ENCODE data around the gene POLR3K.
"Not testable (repeated sequence)": the region's sequence is repeated elsewhere in the genome, so short reads cannot be mapped to it uniquely, and the experiment has no call there.

POLR3K gene

GRCh38 chr16:63998-64913 lies 10.8 kb upstream of the POLR3K start:
- DNase-seq = no peak

- DNase-seq = no peak
Observed at GRCh38 chr16:63466-63865, 10.1 kb upstream of the POLR3K start.

- no peak for DNase-seq
Observed at GRCh38 chr16:62968-63391, 9.6 kb upstream of the POLR3K start.

GRCh38 chr16:62283-62967 lies 9.0 kb upstream of the POLR3K start:
- DNase-seq = no peak

GRCh38 chr16:61879-62281 lies 8.5 kb upstream of the POLR3K start:
- no peak for DNase-seq

GRCh38 chr16:60929-61878 lies 7.8 kb upstream of the POLR3K start:
- no peak for DNase-seq

GRCh38 chr16:60166-60565 lies 6.8 kb upstream of the POLR3K start:
- DNase-seq = no peak

- DNase-seq = no peak
Observed at GRCh38 chr16:59440-60059, 6.1 kb upstream of the POLR3K start.

- DNase-seq = no peak
Observed at GRCh38 chr16:58491-59439, 5.4 kb upstream of the POLR3K start.

- DNase-seq = peak; percentile 56
Observed at GRCh38 chr16:57711-58110, 4.3 kb upstream of the POLR3K start.

GRCh38 chr16:56231-56927 lies 3.0 kb upstream of the POLR3K start:
- DNase-seq = no peak

- no peak for DNase-seq
Observed at GRCh38 chr16:55571-56136, 2.2 kb upstream of the POLR3K start.

- DNase-seq = no peak
Observed at GRCh38 chr16:54237-54581, 801 bp upstream of the POLR3K start.

- no peak for DNase-seq
Observed at GRCh38 chr16:50769-51591, 2.4 kb downstream of the POLR3K start.

GRCh38 chr16:47234-47633 lies 6.2 kb downstream of the POLR3K start:
- no peak for DNase-seq

GRCh38 chr16:46510-46909 lies 6.9 kb downstream of the POLR3K start:
- not testable (repeated sequence) for DNase-seq

- DNase-seq = no peak
Observed at GRCh38 chr16:45454-45853, 8.0 kb downstream of the POLR3K start.

GRCh38 chr16:44655-45054 lies 8.8 kb downstream of the POLR3K start:
- no peak for DNase-seq

- no peak for DNase-seq
Observed at GRCh38 chr16:43294-43693, 10.1 kb downstream of the POLR3K start.

- no peak for DNase-seq
Observed at GRCh38 chr16:42691-43090, 10.7 kb downstream of the POLR3K start.
